Gastrocnemius medialis (tissue), 4 donors: ENCODE measurements around the gene TIMP4. TPM values are rescaled to one million over a fixed set of nuclear protein-coding genes. Genes with fewer than 3 reads are reported as not detected.

ENCODE experiments used
- ATAC-seq, 2 donors: fragments of 150-250 bp; one replicate each; pipeline ENCODE4 v1.9.1; 2016
- DNase-seq, 2 donors: peaks; one replicate each; pipeline ENCODE4 v3.0.0-alpha.2; 2019
- H3K27ac ChIP-seq, 4 donors: fragments of 200-600 bp; sonication (generic); 1 replicate in 1 of 4; 2 replicates in 3 of 4; pipeline ENCODE4 v1.5.1; 2016 to 2018; ENCODE audit warnings: mild to moderate bottlenecking in 2 of 4, moderate library complexity in 1 of 4
- H3K27me3 ChIP-seq, 3 donors: fragments of 200-600 bp; sonication (generic) in 2 of 3; 1 replicate in 1 of 3; 2 replicates in 2 of 3; pipeline versions ENCODE4 v1.5.1 to v1.6.0; 2016 to 2019; ENCODE audit warnings: mild to moderate bottlenecking in 1 of 3, moderate library complexity in 1 of 3
- H3K36me3 ChIP-seq, 2 donors: fragments of 200-600 bp; sonication (generic) in 1 of 2; one replicate each; pipeline ENCODE4 v1.5.1; 2017 to 2018
- H3K4me1 ChIP-seq, 2 donors: fragments of 200-600 bp; sonication (generic) in 1 of 2; one replicate each; pipeline ENCODE4 v1.5.1; 2016 to 2017; ENCODE audit warnings: mild to moderate bottlenecking in 2 of 2
- H3K4me3 ChIP-seq, 4 donors: fragments of 200-600 bp; sonication (generic) in 3 of 4; 1 replicate in 1 of 4; 2 replicates in 3 of 4; pipeline ENCODE4 v1.5.1; 2016 to 2019; ENCODE audit warnings: mild to moderate bottlenecking in 2 of 4
- H3K9me3 ChIP-seq, 3 donors: fragments of 200-600 bp; sonication (generic) in 2 of 3; 1 replicate in 1 of 3; 2 replicates in 2 of 3; pipeline ENCODE4 v1.5.1; 2016 to 2019
- CTCF ChIP-seq, 5 experiments: fragments of 450-650 bp in 3 of 5; fragments of 200-600 bp in 2 of 5; sonication (generic) in 2 of 5; IDR thresholded peaks in 4 of 5; conservative IDR thresholded peaks in 1 of 5; 1 replicate in 4 of 5; 2 replicates in 1 of 5; pipeline ENCODE4 v1.5.1; 2016 to 2019; ENCODE audit warnings: antibody characterized with exemption in 5 of 5, mild to moderate bottlenecking in 3 of 5, moderate library complexity in 3 of 5
- POLR2A ChIP-seq, 2 donors: fragments of 450-650 bp; IDR thresholded peaks; one replicate each; pipeline ENCODE4 v1.6.1; 2017; ENCODE audit warnings: antibody characterized with exemption in 2 of 2, mild to moderate bottlenecking in 2 of 2, moderate library complexity in 2 of 2
- in situ Hi-C, 4 donors: fragments of 200-750 bp; cut with MboI; loops; one replicate each; pipeline versions ENCODE4 v1.15.0 to v1.8.0; 2017; ENCODE audit warnings: low sequenced_read_pairs in 4 of 4
- intact Hi-C: fragments of 100-400 bp; cut with DNase I; formaldehyde crosslinking; loops from one replicate; pipeline ENCODE4 v1.15.1; 2023; ENCODE audit warnings: low total_unique reads
- total RNA-seq, 4 donors: library from RNA; depleted of rRNA; stranded (reverse); fragments of >200 nt; gene quantifications; one replicate each; pipeline versions ENCODE4 v1.1.0 to v1.2.3, GENCODE V29; 2016

TIMP4 gene
- total RNA-seq, 4 donors from 2014 or later = 15.9 to 29.7 (median 22.5) TPM

GRCh38 chr3:12132881-12133280 is 25.8 kb downstream of the TIMP4 start:
- no peak for TF ChIP-seq CTCF (IDR thresholded peaks at IDR 0.05 in 4 of 5, conservative IDR thresholded peaks at IDR 0.05 in 1 of 5)
- TF ChIP-seq POLR2A (IDR thresholded peaks at IDR 0.05) = no peak
- peaks cover 0 to 4% (median 0%) of the 10 kb centered on the region in 3 donors for H3K27me3 ChIP-seq
- no peaks in the 10 kb centered on the region for H3K9me3 ChIP-seq
- H3K4me1 ChIP-seq = peaks cover 2% of the 10 kb centered on the region in 2 donors
- no peak overlapping the region for H3K27ac ChIP-seq
- H3K4me3 ChIP-seq = no peak overlapping the region
- intact Hi-C loops = no loop called here
- in situ Hi-C loops = loop anchor here in 2 of 4 donors (10.0 to 25.0 kb wide), 2 partner anchors 342 to 579 kb away; no protein-coding TSS in a partner anchor
- DNase-seq (no peak), ATAC-seq (no peak)
- H3K36me3 ChIP-seq = no peaks in the 10 kb centered on the region

- H3K4me1 ChIP-seq = no peaks in the 10 kb centered on the region
- peaks cover 0 to 5% (median 0%) of the 10 kb centered on the region in 3 donors for H3K27me3 ChIP-seq
- intact Hi-C loops = no loop called here
- no peaks in the 10 kb centered on the region for H3K9me3 ChIP-seq
- in situ Hi-C loops = loop anchor here in 2 of 4 donors (10.0 to 25.0 kb wide), 2 partner anchors 343 to 581 kb away; no protein-coding TSS in a partner anchor
- no peak overlapping the region for H3K27ac ChIP-seq
- no peaks in the 10 kb centered on the region for H3K36me3 ChIP-seq
- DNase-seq (no peak), ATAC-seq (no peak)
- no peak overlapping the region for H3K4me3 ChIP-seq
- TF ChIP-seq CTCF (IDR thresholded peaks at IDR 0.05 in 4 of 5, conservative IDR thresholded peaks at IDR 0.05 in 1 of 5) = no peak
- no peak for TF ChIP-seq POLR2A (IDR thresholded peaks at IDR 0.05)
Measured at GRCh38 chr3:12131351-12132090, 27.2 kb downstream of the TIMP4 start.

GRCh38 chr3:12127391-12127790 is 31.3 kb downstream of the TIMP4 start:
- Histone ChIP-seq H3K4me1 (no peaks in the 10 kb centered on the region), H3K36me3 (no peaks in the 10 kb centered on the region), H3K27me3 (peaks cover 0 to 6% (median 5%) of the 10 kb centered on the region in 3 donors), H3K4me3 (no peak overlapping the region), H3K9me3 (no peaks in the 10 kb centered on the region), H3K27ac (no peak overlapping the region)
- no peak for TF ChIP-seq POLR2A (IDR thresholded peaks at IDR 0.05)
- intact Hi-C loops = no loop called here
- in situ Hi-C loops = loop anchor here in 2 of 4 donors (25.0 kb wide), 1 partner anchor 585 kb away; no protein-coding TSS in a partner anchor
- DNase-seq = no peak
- ATAC-seq = no peak

GRCh38 chr3:12125772-12126171 is 32.9 kb downstream of the TIMP4 start:
- ATAC-seq = no peak
- TF ChIP-seq CTCF (IDR thresholded peaks at IDR 0.05 in 4 of 5, conservative IDR thresholded peaks at IDR 0.05 in 1 of 5) (no peak), POLR2A (IDR thresholded peaks at IDR 0.05) (no peak)
- no peaks in the 10 kb centered on the region for H3K4me1 ChIP-seq
- intact Hi-C loops (no loop called here), in situ Hi-C loops (loop anchor here in 2 of 4 donors (25.0 kb wide), 1 partner anchor 587 kb away; no protein-coding TSS in a partner anchor)
- H3K36me3 ChIP-seq = no peaks in the 10 kb centered on the region
- no peak overlapping the region for H3K27ac ChIP-seq
- H3K4me3 ChIP-seq = no peak overlapping the region
- no peak for DNase-seq
- H3K9me3 ChIP-seq = no peaks in the 10 kb centered on the region
- H3K27me3 ChIP-seq = peaks cover 0 to 6% (median 5%) of the 10 kb centered on the region in 3 donors

- no peaks in the 10 kb centered on the region for H3K4me1 ChIP-seq
- no peak for DNase-seq
- in situ Hi-C loops (no loop called here), intact Hi-C loops (no loop called here)
- no peaks in the 10 kb centered on the region for H3K9me3 ChIP-seq
- no peak overlapping the region for H3K27ac ChIP-seq
- peaks cover 0 to 6% (median 0%) of the 10 kb centered on the region in 3 donors for H3K27me3 ChIP-seq
- no peaks in the 10 kb centered on the region for H3K36me3 ChIP-seq
- TF ChIP-seq CTCF (IDR thresholded peaks at IDR 0.05 in 4 of 5, conservative IDR thresholded peaks at IDR 0.05 in 1 of 5) (no peak), POLR2A (IDR thresholded peaks at IDR 0.05) (no peak)
- ATAC-seq = no peak
- no peak overlapping the region for H3K4me3 ChIP-seq
Measured at GRCh38 chr3:12121466-12121865, 37.2 kb downstream of the TIMP4 start.
